ENCODE measurements around the gene RIMOC1.

DNA sequence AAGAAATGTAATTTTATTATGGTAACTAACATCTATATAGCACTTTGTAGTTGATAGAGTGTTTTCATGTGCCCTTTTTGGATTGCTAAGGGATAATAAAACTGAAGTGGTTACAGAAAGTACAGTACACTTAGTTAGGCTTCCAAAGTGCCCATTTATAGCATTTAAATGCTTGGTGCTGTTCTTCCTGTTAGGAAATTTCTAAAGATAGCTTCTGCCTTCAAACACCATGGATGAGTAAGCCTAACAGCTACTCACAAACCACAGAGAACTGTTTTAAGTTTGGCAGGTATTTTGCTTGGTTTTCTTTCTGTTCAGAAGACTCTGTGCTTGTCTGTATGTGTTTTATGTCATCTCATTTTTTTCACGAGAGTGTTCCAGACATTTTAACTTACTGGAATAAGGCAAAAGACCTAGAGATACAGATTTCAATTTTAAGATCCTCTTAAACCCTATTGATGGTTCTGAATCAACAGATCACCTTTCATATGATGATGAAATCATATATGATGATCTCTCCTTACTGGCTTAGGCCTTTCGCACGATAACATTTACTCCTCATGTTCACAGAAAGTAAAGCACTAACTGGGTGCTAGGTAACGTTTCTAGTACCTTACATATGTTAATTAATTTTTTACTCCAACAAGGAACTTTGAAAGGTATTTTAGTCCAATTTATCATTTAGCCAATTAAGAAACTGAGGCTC is 4.4 kb downstream of the RIMOC1 start:
- TF ChIP-seq YY1 (IDR thresholded peaks at IDR 0.05; ENCODE audit: insufficient read depth, insufficient read length) (no peak), SUZ12 (IDR thresholded peaks at IDR 0.05; ENCODE audit: extremely low read depth, insufficient read depth, insufficient read length) (no peak), ZNF274 (IDR thresholded peaks at IDR 0.05; ENCODE audit: low read depth, low read length) (no peak)

Measured in NT2/D1 (cell line).